Effector memory CD8-positive, alpha-beta T cell (primary cell): ENCODE results near the gene FLII.
A peak's percentile ranks its signal among the peaks of the same experiment; 100 is the strongest.

Experiments
- ATAC-seq: fragments of 150-1000 bp; cut with Tn5 transposase; replicated peaks from 2 replicates; pipeline ENCODE4 v1.10.0; 2021; ENCODE audit warnings: mild to moderate bottlenecking, moderate library complexity
- DNase-seq, 3 experiments: peaks; one replicate each; pipeline ENCODE4 v3.0.0; 2021
- H3K27ac Mint-ChIP-seq, 2 donors: one replicate each; pipeline ENCODE4 v1.8.0; 2022; ENCODE audit warnings: mild to moderate bottlenecking in 2 of 2, mixed read lengths in 2 of 2, moderate library complexity in 2 of 2
- H3K27me3 Mint-ChIP-seq, 2 donors: one replicate each; pipeline ENCODE4 v1.8.0; 2022; ENCODE audit warnings: mixed read lengths in 2 of 2
- H3K36me3 Mint-ChIP-seq: one replicate; pipeline ENCODE4 v1.8.0; 2022; ENCODE audit warnings: mild to moderate bottlenecking, moderate library complexity, mixed read lengths; ENCODE audit not compliant: insufficient read depth
- H3K4me1 Mint-ChIP-seq, 2 donors: one replicate each; pipeline ENCODE4 v1.8.0; 2022; ENCODE audit warnings: low read depth in 2 of 2, mixed read lengths in 2 of 2
- H3K4me3 Mint-ChIP-seq, 2 donors: one replicate each; pipeline ENCODE4 v1.8.0; 2022; ENCODE audit warnings: mild to moderate bottlenecking in 2 of 2, mixed read lengths in 2 of 2, moderate library complexity in 2 of 2
- H3K9me3 Mint-ChIP-seq, 2 donors: one replicate each; pipeline ENCODE4 v1.8.0; 2022; ENCODE audit warnings: mixed read lengths in 2 of 2

Gene FLII

DNA sequence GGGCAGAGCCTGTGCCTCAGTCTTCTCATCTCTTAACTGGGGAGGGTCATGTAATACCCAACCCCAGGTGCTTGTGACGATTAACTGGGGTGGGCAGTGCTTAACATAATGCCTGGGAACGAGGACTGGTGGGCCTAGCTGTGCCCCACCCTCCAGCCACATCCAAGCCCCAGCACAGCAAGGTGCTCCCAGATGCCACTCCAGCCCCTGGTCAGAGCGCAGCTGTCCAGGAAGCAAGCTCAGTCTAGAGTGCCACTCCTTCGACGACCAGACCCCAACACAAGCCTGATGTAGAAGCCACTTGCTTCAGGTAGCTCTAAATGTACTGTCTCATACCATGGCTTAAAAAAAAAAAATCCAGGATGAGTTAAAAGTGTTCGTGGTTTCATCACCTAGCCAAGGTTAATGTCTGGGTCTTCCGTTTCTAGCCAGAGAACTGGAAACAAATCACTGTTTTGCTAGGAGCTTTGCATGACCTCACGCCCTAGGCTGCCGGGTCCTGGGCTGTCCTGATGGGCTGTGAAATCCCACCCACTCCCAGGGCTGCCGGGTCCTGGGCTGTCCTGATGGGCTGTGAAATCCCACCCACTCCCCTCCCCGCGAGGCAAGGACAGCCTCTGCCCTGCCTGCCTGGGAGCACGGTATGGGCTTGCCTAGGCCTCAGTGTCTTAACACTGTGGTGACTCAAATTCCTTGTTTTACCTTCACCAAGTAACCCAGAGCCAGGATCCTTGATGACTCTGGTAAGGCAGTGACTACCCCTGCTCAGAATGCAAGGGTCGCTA is 9.6 kb upstream of the FLII start:
- Mint-ChIP-seq H3K4me3 (peak overlapping the region in 1 of 2 donors; percentile 62), H3K27ac (peak overlapping the region in 1 of 2 donors; percentile 26), H3K4me1 (peaks cover 11 to 18% of the 10 kb centered on the region in 2 donors), H3K9me3 (no peaks in the 10 kb centered on the region), H3K36me3 (peaks cover 10% of the 10 kb centered on the region), H3K27me3 (no peaks in the 10 kb centered on the region)
- peak; percentile 81 for ATAC-seq
- no peak for DNase-seq

- H3K27me3 Mint-ChIP-seq: no peaks in the 10 kb centered on the region
- H3K36me3 Mint-ChIP-seq: peaks cover 10% of the 10 kb centered on the region
- no peaks in the 10 kb centered on the region for H3K9me3 Mint-ChIP-seq
- ATAC-seq: peak; percentile 77
- peaks cover 13 to 22% of the 10 kb centered on the region in 2 donors for H3K4me1 Mint-ChIP-seq
- peak overlapping the region in 1 of 2 donors; percentile 62 for H3K4me3 Mint-ChIP-seq
- no peak overlapping the region for H3K27ac Mint-ChIP-seq
- peak in 1 of 3 experiments; percentile 24 for DNase-seq
Measured at GRCh38 chr17:18267366-18267765, 8.8 kb upstream of the FLII start.

GRCh38 chr17:18263885-18264682 is 5.5 kb upstream of the FLII start:
- Mint-ChIP-seq H3K4me1 (peaks cover 25 to 42% of the 10 kb centered on the region in 2 donors), H3K36me3 (peaks cover 10% of the 10 kb centered on the region), H3K4me3 (no peak overlapping the region), H3K9me3 (no peaks in the 10 kb centered on the region), H3K27ac (no peak overlapping the region), H3K27me3 (no peaks in the 10 kb centered on the region)
- ATAC-seq: no peak
- no peak for DNase-seq

GRCh38 chr17:18262641-18263040 is 4.1 kb upstream of the FLII start:
- no peaks in the 10 kb centered on the region for H3K27me3 Mint-ChIP-seq
- peaks cover 12% of the 10 kb centered on the region for H3K36me3 Mint-ChIP-seq
- DNase-seq (no peak), ATAC-seq (no peak)
- peak overlapping the region in 1 of 2 donors; percentile 99 for H3K4me3 Mint-ChIP-seq
- no peak overlapping the region for H3K27ac Mint-ChIP-seq
- H3K9me3 Mint-ChIP-seq: no peaks in the 10 kb centered on the region
- peaks cover 29 to 43% of the 10 kb centered on the region in 2 donors for H3K4me1 Mint-ChIP-seq

GRCh38 chr17:18262111-18262510 is 3.6 kb upstream of the FLII start:
- Mint-ChIP-seq H3K27me3 (no peaks in the 10 kb centered on the region), H3K36me3 (peaks cover 10% of the 10 kb centered on the region), H3K4me3 (peak overlapping the region; percentile 98 to 99), H3K9me3 (no peaks in the 10 kb centered on the region), H3K4me1 (peaks cover 28 to 43% of the 10 kb centered on the region in 2 donors), H3K27ac (peak overlapping the region; percentile 89 to 94)
- no peak for ATAC-seq
- DNase-seq: no peak

DNA sequence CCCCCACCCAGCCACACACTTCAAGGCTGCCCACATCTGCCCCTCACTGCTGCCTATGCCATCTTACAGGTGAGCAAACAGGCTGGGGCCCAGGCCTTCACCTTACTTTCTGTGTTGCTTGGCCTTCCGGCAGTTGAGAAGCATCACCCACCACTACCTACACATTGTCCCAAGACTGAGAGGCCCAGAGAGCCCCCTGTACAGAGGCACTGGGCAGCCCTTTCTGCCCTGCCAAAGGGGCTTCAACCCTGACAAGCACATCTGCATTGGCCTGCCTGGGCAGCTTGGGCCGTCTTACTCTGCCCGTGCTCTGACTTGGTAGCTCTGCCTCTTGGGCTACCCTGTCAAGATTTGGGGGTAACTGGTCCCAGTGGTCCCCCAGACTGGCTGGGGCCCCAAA is 3.1 kb upstream of the FLII start:
- Mint-ChIP-seq H3K27me3 (no peaks in the 10 kb centered on the region), H3K36me3 (peaks cover 8% of the 10 kb centered on the region), H3K9me3 (no peaks in the 10 kb centered on the region), H3K4me1 (peaks cover 32 to 44% of the 10 kb centered on the region in 2 donors), H3K27ac (peak overlapping the region; percentile 89 to 94), H3K4me3 (peak overlapping the region; percentile 98 to 99)
- ATAC-seq: no peak
- no peak for DNase-seq

- peaks cover 11% of the 10 kb centered on the region for H3K36me3 Mint-ChIP-seq
Measured at GRCh38 chr17:18261146-18261515, 2.6 kb upstream of the FLII start.

DNA sequence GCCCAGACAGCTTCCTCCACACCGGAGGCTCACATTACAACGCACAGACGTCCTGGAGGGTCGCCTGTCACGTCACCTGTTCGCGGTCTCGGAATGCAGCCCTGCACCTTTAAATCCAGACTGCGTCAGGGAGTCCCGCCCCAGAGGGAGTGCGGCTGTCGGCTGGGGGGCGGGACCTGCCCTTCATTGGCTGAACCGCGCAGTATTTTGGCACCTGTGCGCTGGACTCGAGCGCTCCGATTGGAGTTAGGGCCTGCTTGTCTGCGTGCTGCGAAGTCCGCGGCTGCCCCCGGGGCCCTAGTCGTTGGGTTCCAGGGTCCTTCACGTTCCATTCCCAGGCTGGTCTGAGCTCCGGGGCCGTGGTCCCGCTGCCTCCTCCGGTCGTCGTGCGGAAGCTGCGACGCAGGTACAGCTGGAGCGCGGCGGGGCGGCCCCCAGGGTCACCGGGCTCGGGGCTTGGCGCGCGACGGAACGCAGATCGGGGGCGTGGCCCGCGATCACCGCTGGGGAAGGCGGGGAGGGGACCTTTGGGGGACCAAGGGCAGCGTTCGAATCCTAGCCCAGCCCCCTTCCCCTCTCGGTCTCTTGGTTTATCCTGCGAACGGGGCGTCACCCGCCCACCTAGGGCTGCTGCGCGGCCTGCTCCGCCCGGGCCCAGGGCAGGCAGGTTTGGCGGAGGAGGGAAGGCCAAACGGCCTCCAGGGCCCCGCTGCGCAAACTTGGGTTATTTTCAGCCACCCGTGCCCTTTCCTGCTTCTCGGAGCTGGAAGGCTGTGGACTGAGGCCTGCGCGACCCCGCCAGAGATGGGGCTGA is 2.0 kb upstream of the FLII start, which contains the start of gene MIEF2:
Gene MIEF2, plus strand, starts transcription at position 331 of the 814 bp plus-strand sequence. CDS start 2,059 bp downstream, outside the sequence.
- peak within 1 kb of the TSS; percentile 98 to 99 for H3K4me3 Mint-ChIP-seq
- H3K27ac Mint-ChIP-seq: peak within 1 kb of the TSS; percentile 89 to 94
- no peaks in the 10 kb centered on the region for H3K27me3 Mint-ChIP-seq
- DNase-seq (peak; percentile 87 to 88 (median 87)), ATAC-seq (peak; percentile 86)
- H3K36me3 Mint-ChIP-seq: peaks cover 12% of the 10 kb centered on the region
- H3K9me3 Mint-ChIP-seq: no peaks in the 10 kb centered on the region
- H3K4me1 Mint-ChIP-seq: peaks cover 32 to 44% of the 10 kb centered on the region in 2 donors

More at GRCh38 chr17:18261146-18261515, 2.6 kb upstream of the FLII start:
- Mint-ChIP-seq H3K27ac (peak overlapping the region; percentile 89 to 94), H3K27me3 (no peaks in the 10 kb centered on the region), H3K4me1 (peaks cover 32 to 44% of the 10 kb centered on the region in 2 donors), H3K9me3 (no peaks in the 10 kb centered on the region), H3K4me3 (peak overlapping the region; percentile 98 to 99)
- no peak for ATAC-seq
- no peak for DNase-seq

DNA sequence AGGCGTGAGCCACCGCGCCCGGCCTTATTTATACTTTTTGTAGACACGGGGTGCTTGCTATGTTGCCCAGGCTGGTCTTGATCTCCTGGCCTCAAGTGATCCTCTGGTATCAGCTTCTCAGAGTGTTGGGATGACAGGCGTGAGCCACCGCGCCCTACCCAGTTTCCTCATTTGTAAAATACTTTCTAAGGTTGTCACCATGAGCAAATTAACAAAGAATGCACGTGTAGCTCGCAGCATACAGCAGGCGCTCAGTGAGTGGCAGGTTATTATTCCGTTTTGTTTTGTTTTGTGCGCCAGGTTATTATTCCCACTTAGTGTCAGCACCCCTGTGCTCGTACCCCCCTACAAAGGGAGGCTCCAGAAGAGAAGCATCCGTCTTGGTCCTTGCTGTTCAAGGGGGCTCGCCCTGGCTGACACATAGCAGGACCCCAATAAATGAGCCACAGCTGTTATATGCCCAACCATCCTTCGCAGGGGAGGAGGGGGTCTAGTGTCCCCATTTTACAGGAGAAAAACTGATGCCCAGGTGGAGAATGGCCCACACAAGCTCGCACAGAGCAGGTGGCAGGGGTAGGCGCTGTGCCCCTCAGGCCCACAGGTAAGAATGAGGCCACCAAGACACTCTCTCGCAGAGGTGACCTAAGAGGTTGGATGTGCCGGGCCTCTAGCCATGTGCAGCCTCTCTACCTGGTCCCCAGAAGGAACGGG is 1.2 kb upstream of the FLII start:
- DNase-seq (no peak), ATAC-seq (no peak)
- H3K9me3 Mint-ChIP-seq: no peaks in the 10 kb centered on the region
- peaks cover 32 to 44% of the 10 kb centered on the region in 2 donors for H3K4me1 Mint-ChIP-seq
- H3K27me3 Mint-ChIP-seq: no peaks in the 10 kb centered on the region
- H3K4me3 Mint-ChIP-seq: peak overlapping the region; percentile 98 to 99
- H3K27ac Mint-ChIP-seq: peak overlapping the region; percentile 89 to 94
- peaks cover 10% of the 10 kb centered on the region for H3K36me3 Mint-ChIP-seq

DNA sequence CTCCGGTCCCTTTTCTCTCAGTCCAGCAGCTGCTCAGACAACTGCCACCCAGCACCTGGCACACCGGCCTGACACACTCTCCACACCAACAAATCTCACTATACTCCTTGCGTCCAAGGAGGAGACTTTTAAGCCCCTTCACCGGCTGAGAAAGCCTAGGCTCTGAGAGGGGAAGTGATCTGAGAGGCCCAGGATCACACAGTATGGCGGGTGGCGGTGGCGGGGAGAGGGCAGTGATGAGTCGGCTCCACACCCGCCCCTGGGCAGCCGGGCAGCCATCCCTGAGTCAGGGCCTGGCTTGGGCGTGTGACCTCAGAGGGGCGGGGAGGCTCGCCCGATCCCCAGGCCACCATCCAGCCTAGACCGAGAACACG is 569 bp downstream of the FLII start:
- Mint-ChIP-seq H3K27ac (peak overlapping the region; percentile 94 to 96), H3K9me3 (no peaks in the 10 kb centered on the region), H3K4me1 (peaks cover 28 to 41% of the 10 kb centered on the region in 2 donors), H3K4me3 (peak overlapping the region; percentile 98 to 99), H3K36me3 (peaks cover 28% of the 10 kb centered on the region), H3K27me3 (no peaks in the 10 kb centered on the region)
- DNase-seq (peak in 2 of 3 experiments; percentile 29 to 34), ATAC-seq (peak; percentile 35)

DNA sequence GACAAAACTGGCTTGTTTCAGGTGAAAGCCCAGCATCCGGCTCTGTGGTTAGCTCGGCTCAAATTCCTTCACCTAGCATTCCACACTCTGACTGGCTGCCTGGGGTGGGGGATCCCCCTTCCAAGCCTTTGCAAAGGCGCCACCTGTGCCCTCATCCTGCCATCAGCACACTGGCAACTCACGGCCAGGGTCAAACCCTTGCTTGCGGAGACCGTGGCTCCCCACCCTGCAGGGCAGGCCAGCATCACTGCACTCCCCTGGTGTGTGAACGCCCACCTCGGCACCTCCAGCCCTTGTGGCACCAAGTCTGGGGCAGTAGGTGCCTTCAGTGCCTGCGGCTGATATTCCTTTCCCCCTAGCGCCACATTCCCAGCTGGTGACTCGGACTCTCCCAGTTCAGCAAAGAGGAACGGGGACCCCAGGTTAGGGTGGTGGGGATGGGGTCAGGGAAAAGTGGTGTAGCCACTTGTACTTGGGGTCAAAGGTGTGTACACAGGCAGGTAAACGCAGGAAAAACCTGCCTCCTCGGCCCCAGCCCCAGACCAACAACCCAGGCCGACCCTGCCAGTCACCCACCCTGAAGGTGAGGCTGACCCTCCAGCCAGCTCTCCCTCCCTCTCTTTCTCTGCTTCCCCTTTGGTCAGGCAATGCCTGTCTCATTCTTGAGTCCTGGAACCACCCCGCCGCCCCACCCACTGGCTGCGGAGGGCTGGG is 1.1 kb downstream of the FLII start:
- no peaks in the 10 kb centered on the region for H3K27me3 Mint-ChIP-seq
- H3K9me3 Mint-ChIP-seq: no peaks in the 10 kb centered on the region
- H3K27ac Mint-ChIP-seq: peak overlapping the region; percentile 94 to 96
- peaks cover 27 to 38% of the 10 kb centered on the region in 2 donors for H3K4me1 Mint-ChIP-seq
- peak overlapping the region; percentile 98 to 99 for H3K4me3 Mint-ChIP-seq
- H3K36me3 Mint-ChIP-seq: peaks cover 32% of the 10 kb centered on the region
- DNase-seq (no peak), ATAC-seq (no peak)

DNA sequence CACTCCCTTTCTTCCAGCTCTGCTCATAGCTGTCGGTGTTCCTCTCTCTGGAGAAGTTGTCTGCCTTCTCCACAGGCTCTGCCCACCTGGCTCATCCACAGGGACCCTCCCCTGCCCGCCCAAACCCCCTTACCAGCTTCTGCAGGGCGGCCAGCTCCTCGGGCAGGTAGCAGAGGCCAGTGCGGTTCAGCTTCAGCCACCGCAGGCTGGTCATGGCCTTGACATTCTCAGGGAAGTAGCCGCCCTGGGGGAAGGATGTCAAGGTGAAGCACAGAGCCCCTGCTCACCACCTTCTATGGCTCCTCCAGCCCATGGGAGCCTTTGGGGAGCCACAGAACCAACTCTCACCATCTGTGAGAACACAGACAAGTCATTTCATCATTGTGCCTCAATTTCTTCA is 1.8 kb downstream of the FLII start:
- peak overlapping the region; percentile 98 to 99 for H3K4me3 Mint-ChIP-seq
- no peaks in the 10 kb centered on the region for H3K9me3 Mint-ChIP-seq
- peak overlapping the region; percentile 72 to 96 for H3K27ac Mint-ChIP-seq
- DNase-seq: no peak
- peaks cover 23 to 33% of the 10 kb centered on the region in 2 donors for H3K4me1 Mint-ChIP-seq
- H3K36me3 Mint-ChIP-seq: peaks cover 39% of the 10 kb centered on the region
- no peak for ATAC-seq
- H3K27me3 Mint-ChIP-seq: no peaks in the 10 kb centered on the region
